Activated CD8-positive, alpha-beta memory T cell treated with anti-CD3 and anti-CD28 coated beads, Interleukin-2, amount 50 U/mL, for 48 hours (primary cell): ENCODE data around the gene LGALS16.
A peak's percentile ranks its signal among the peaks of the same experiment; 100 is the strongest.
"Not testable (repeated sequence)": the region's sequence is repeated elsewhere in the genome, so short reads cannot be mapped to it uniquely, and the experiment has no call there.

Experiments used
- DNase-seq: peaks from one replicate; pipeline ENCODE4 v3.0.0-alpha.2; 2020

LGALS16 gene

DNA sequence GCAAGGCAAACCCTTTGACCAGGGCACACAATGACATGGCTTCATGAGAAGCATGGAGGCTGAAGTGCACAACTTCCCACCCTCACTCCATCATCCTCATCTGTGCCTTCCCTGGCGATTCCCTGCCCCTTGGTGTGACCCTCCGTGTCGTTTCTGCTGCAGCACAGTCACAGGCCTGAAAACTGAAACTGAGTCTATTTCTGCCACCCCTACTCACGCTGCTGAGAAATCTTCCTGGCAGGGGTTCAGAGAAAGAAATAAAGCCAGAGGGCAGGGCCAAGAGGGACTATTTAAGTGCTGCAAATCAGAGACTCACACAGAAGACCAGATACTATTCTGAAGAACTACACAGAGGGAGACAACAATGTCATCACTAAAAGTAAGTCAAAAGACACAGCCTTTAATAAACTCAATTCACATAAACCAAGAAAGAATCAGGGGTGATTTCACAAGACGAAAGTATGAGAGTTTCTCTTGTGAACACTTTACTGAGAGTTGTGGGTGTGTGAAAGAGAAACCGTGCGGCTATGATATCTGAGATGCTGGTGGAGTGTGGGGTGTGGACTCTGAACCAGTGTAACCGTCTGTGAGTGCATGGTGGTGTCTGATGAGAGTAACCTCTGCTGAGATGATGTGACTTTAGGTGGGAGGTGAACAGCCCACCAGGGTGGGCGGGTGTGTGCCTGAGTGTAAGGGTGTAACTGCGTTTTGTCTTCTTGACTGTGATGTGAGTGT, 23.5 kb downstream of the LGALS16 start:
- DNase-seq = peak; percentile 67

DNA sequence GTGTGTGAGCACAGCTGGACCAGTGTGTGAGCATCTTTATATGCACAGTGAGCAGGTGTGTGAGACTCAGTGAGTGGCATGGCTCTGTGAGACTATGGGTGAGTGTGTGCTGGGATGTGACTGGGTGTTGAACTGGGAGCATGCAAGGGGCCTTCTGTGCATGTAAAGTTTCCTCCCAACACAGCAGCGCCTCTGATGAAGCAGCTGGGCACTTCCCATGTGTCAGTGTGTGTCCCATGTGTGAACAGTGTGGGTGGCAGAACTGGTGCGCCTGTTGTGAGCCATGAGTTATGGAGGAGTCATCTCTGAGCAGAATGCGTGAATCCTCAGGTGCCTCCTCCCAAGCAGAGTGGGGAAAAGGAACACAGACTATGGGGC, 24.1 kb downstream of the LGALS16 start:
- peak; percentile 65 for DNase-seq

DNA sequence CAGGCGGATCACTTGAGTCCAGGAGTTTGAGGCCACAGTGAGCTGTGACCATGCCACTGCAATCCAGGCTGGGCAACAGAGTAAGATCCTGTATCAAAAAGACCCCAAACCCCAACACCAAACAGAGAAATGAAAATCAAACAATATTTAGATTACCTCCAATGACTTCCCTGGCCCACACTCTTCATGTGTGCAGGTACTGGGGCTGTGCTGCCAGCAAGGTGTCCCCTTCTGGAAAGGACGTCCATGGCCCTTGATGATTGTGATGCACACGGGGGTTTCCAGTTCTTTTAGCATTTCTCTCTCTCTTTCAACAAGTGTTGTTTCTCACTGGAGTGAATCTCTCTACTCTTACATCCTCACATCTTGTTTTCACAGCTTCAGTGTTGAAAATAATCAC, 24.9 kb downstream of the LGALS16 start:
- no peak for DNase-seq

GRCh38 chr19:39681416-39681815, 25.7 kb downstream of the LGALS16 start:
- DNase-seq = no peak

DNA sequence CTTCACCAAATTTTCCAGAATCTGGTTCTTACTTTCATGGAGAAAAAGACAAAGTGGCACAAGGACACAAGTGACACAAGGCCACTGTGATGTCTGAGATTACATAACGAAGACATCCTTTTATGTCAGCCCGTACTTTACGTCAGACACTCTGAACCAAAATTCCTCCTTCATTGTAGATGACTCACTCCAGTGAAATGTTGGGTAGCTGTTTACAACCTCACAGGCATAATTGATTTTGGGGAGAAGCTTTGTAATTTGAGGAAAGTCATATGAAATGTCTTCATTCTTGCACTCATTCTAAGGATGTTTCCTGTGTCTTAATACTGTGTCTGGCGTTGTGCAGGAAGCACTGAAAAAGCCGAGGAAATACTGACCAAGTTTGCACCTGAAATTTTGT, 28.6 kb downstream of the LGALS16 start:
- DNase-seq = no peak

GRCh38 chr19:39686739-39687138, 31.0 kb downstream of the LGALS16 start:
- no peak for DNase-seq

DNA sequence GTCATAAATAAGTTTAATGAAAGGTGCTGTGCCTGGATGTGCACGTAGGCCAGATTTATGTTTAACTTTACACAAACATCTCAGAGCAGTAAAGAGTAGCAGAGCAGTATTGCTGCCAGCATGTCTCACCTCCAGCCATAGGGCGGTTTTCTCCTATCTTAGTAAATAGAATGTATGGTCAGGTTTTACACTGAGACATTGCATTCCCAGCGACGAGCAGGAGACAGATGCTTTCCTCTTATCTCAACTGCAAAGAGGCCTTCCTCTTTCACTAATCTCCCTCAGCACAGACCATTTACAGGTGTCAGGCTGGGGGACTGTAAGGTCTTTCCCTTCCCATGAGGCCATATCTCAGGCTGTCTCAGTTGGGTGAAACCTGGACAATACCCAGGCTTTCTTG, 32.9 kb downstream of the LGALS16 start:
- DNase-seq = not testable (repeated sequence)

DNA sequence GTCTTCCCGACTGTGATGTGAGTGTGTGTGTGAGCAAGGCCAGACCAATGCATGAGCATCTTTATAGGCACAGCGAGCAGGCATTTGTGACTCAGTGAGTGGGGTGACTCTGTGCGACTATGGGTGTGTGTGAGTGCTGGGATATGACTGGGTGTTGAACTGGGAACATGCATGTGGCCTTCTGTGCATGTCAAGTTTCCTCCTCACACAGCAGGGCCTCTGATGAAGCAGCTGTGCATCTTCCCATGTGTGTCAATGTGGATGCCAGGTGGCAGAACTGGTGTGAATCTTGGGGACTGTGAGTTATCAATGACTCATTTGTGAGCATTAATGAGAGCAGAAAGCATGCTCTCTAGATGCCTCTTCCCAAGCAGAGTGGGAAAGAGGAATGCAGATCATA, 36.5 kb downstream of the LGALS16 start:
- DNase-seq = no peak

DNA sequence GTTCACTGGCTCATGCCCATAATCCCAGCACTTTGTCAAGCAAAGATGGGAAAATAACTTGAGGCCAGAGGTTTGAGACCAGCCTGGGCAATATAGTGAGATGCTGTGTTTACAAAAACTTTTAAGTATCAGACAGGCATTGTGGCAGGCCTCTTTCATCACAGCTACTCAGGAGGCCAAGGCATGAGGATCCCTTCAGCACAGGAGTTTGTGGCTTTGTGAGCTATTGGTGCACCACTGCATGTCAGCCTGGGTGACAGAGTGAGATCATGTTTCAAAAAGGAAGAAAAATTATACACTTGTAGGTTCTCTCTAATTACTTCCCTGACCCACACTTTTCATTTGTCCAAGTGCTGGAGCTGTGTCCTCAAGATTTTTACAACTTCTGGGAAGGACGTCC, 37.1 kb downstream of the LGALS16 start:
- DNase-seq = no peak

- DNase-seq = no peak
Observed at GRCh38 chr19:39695759-39696158, 40.0 kb downstream of the LGALS16 start.

- DNase-seq = no peak
Observed at GRCh38 chr19:39696387-39696786, 40.7 kb downstream of the LGALS16 start.

GRCh38 chr19:39698535-39698934, 42.8 kb downstream of the LGALS16 start:
- no peak for DNase-seq

DNA sequence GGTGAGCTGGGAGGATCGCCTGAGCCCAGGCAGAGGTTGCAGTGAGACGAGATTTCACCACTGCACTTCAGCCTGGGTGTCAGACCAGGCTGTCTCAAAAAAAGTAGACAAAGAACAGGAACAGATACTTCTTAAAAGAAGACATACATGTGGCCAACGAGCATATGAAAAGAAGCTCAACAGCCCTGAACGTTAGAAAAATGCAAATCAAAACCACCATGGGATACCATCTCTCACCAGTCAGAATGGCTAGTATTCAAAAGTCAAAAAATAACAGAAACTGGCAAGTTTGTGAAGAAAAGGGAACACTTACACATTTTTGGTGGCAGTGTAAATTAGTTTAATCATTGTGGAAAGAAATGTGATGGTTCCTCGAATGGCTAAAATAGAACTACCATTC, 45.6 kb downstream of the LGALS16 start:
- DNase-seq = no peak

GRCh38 chr19:39704181-39705044, 48.7 kb downstream of the LGALS16 start, which contains the start of gene LGALS14:
TSS of gene LGALS14 (plus strand) at chr19:39704481. CDS start at chr19:39704529, 48 bp downstream.
- no peak for DNase-seq

DNA sequence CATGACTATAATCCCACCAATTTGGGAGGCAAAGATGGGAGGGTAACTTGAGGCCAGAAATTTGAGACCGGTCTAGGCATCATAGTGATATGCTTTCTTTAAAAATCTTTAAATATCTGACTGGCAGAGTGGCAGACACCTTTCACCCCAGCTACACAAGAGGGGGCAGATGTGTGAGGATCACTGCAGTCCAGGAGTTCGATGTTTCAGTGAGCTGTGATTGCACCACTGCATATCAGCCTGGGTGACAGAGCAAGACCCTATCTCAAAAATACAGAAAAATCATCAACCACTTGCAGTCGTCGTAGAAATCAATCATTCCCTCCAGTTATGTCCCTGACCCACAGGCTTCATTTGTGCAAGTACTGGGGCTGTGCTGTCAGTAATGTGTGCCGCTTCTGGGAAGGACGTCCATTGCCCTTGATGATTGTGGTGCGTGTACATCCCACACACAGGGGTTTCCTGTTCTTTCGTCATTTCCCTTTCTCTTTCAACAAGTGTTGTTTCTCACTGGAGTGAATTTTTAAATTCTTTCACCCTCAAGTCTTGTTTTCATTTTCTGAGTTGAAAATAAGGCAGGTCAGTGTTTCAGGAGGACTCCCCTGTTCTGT, 50.0 kb downstream of the LGALS16 start:
- no peak for DNase-seq

- no peak for DNase-seq
Observed at GRCh38 chr19:39708594-39708993, 52.9 kb downstream of the LGALS16 start.

DNA sequence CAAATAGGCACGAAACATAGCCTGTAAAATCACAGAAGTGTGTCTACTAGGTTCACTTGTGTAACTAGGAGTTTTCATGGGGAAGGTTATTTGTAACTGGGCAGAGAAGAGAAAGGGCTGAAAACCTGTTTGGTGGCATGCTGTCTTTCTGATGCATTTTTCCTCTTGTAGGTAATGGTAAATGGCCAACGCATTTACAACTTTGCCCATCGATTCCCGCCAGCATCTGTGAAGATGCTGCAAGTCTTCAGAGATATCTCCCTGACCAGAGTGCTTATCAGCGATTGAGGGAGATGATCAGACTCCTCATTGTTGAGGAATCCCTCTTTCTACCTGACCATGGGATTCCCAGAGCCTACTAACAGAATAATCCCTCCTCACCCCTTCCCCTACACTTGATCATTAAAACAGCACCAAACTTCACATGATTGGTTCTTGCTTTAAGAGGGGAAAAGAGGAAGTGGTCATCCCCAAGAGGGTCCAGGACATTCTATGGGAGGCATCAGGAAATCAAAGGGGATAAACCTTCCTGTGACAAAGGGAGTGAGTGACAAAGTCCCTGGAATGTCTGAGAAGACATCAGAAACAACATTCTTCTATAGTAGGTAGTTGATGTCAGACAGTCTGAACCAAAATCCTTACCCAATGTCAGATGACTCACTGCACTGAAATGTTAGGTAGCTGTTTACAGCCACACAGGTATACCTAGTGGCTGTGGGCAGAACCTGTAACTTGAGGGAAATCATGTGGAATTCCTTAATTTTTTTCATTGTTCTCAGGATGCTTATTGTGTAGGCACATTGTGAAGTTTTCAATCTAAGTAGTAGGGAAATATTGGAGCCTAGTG, 53.5 kb downstream of the LGALS16 start:
- DNase-seq = no peak
